Left lung (tissue), 10 donors: ENCODE data around the gene SIRPA. TPM values are rescaled to one million over a fixed set of nuclear protein-coding genes. Genes with fewer than 3 reads are reported as not detected.

Experiments
- ATAC-seq: fragments of 200-7000 bp; cut with Tn5 transposase; one replicate; pipeline ENCODE4 v1.9.1; 2020; ENCODE audit warnings: moderate library complexity
- DNase-seq, 4 donors: peaks; one replicate each; pipeline ENCODE4 v3.0.0-alpha.2; 2013 to 2020
- H3K27ac ChIP-seq, 2 donors: fragments of 200-600 bp; sonication (generic) in 1 of 2; one replicate each; pipeline versions ENCODE4 v1.5.0 to v1.8.0; 2020 to 2021
- H3K27me3 ChIP-seq, 2 donors: fragments of 200-600 bp; sonication (generic) in 1 of 2; one replicate each; pipeline versions ENCODE4 v1.5.0 to v1.8.0; 2020 to 2021
- H3K36me3 ChIP-seq, 2 donors: fragments of 200-600 bp; sonication (generic) in 1 of 2; one replicate each; pipeline versions ENCODE4 v1.5.0 to v1.8.0; 2020 to 2021
- H3K4me1 ChIP-seq, 2 donors: fragments of 200-600 bp; one replicate each; pipeline ENCODE4 v1.8.0; 2021
- H3K4me3 ChIP-seq, 2 donors: fragments of 200-600 bp; sonication (generic) in 1 of 2; one replicate each; pipeline versions ENCODE4 v1.5.0 to v1.8.0; 2020 to 2021; ENCODE audit warnings: mild to moderate bottlenecking in 1 of 2
- H3K9me3 ChIP-seq, 2 donors: fragments of 200-600 bp; sonication (generic) in 1 of 2; one replicate each; pipeline versions ENCODE4 v1.5.0 to v1.8.0; 2020 to 2021
- CTCF ChIP-seq, 2 donors: fragments of 200-600 bp; sonication (generic) in 1 of 2; IDR thresholded peaks; one replicate each; pipeline versions ENCODE4 v1.5.0 to v1.8.0; 2021; ENCODE audit warnings: antibody characterized with exemption in 2 of 2
- intact Hi-C, 2 donors: fragments of 100-400 bp; cut with DNase I; formaldehyde crosslinking; loops; one replicate each; pipeline versions ENCODE4 v1.11.2 to v1.14.2; 2022
- polyA plus RNA-seq, 6 donors: library from polyadenylated mRNA; unstranded; fragments of 120-200 nt; gene quantifications; one replicate each; pipeline ENCODE4 v1.2.1, GENCODE V29; 2013; ENCODE audit not compliant: insufficient read length in 6 of 6
- total RNA-seq, 2 donors: library from RNA; stranded (reverse); fragmentation: NEBNext Ultra II Directional; extraction: Animal tissue kit (Norgen Biotek cat#: 25700); gene quantifications; one replicate each; pipeline ENCODE4 v1.2.1, GENCODE V29; 2021
- donor health status: DM: no; HTN: yes; CAD: no.
- donor health status: DM: no; HTN: no; CAD: no.

The SIRPA gene
- total and polyA plus RNA-seq, 8 donors: 9.8 to 102 (median 12.4) TPM

GRCh38 chr20:1847780-1848179, 47.4 kb upstream of the SIRPA start:
- intact Hi-C loops: no loop called here
- Histone ChIP-seq H3K4me1 (peaks cover 0 to 50% of the 10 kb centered on the region in 2 donors), H3K36me3 (no peaks in the 10 kb centered on the region), H3K4me3 (no peak overlapping the region), H3K27me3 (peaks cover 0 to 15% of the 10 kb centered on the region in 2 donors), H3K9me3 (no peaks in the 10 kb centered on the region), H3K27ac (peak overlapping the region in 1 of 2 donors; percentile 42)
- DNase-seq (no peak), ATAC-seq (no peak)
- no peak for TF ChIP-seq CTCF (IDR thresholded peaks at IDR 0.05)

- no peak for ATAC-seq
Measured at GRCh38 chr20:1848373-1848772, 46.8 kb upstream of the SIRPA start.

GRCh38 chr20:1851396-1851795, 43.8 kb upstream of the SIRPA start:
- Histone ChIP-seq H3K36me3 (no peaks in the 10 kb centered on the region), H3K9me3 (no peaks in the 10 kb centered on the region), H3K27ac (peak overlapping the region in 1 of 2 donors; percentile 83), H3K4me3 (no peak overlapping the region), H3K27me3 (peaks cover 0 to 38% of the 10 kb centered on the region in 2 donors), H3K4me1 (peaks cover 0 to 25% of the 10 kb centered on the region in 2 donors)
- intact Hi-C loops: no loop called here
- no peak for DNase-seq
- ATAC-seq: no peak
- no peak for TF ChIP-seq CTCF (IDR thresholded peaks at IDR 0.05)

More at GRCh38 chr20:1848373-1848772, 46.8 kb upstream of the SIRPA start:
- H3K9me3 ChIP-seq: no peaks in the 10 kb centered on the region
- no peak overlapping the region for H3K4me3 ChIP-seq
- peaks cover 0 to 15% of the 10 kb centered on the region in 2 donors for H3K27me3 ChIP-seq
- H3K4me1 ChIP-seq: peaks cover 0 to 55% of the 10 kb centered on the region in 2 donors
- no peaks in the 10 kb centered on the region for H3K36me3 ChIP-seq
- no peak for TF ChIP-seq CTCF (IDR thresholded peaks at IDR 0.05)
- H3K27ac ChIP-seq: no peak overlapping the region
- no peak for DNase-seq
- intact Hi-C loops: no loop called here

GRCh38 chr20:1853473-1853872, 41.7 kb upstream of the SIRPA start:
- Histone ChIP-seq H3K27ac (no peak overlapping the region), H3K36me3 (no peaks in the 10 kb centered on the region), H3K9me3 (no peaks in the 10 kb centered on the region), H3K4me3 (no peak overlapping the region), H3K4me1 (peaks cover 0 to 31% of the 10 kb centered on the region in 2 donors), H3K27me3 (peaks cover 0 to 45% of the 10 kb centered on the region in 2 donors)
- ATAC-seq (no peak), DNase-seq (no peak)
- TF ChIP-seq CTCF (IDR thresholded peaks at IDR 0.05): no peak
- intact Hi-C loops: no loop called here

GRCh38 chr20:1854246-1854645, 41.0 kb upstream of the SIRPA start:
- intact Hi-C loops: no loop called here
- ATAC-seq (no peak), DNase-seq (no peak)
- Histone ChIP-seq H3K27ac (no peak overlapping the region), H3K36me3 (no peaks in the 10 kb centered on the region), H3K4me1 (peaks cover 0 to 34% of the 10 kb centered on the region in 2 donors), H3K27me3 (peaks cover 0 to 40% of the 10 kb centered on the region in 2 donors), H3K9me3 (no peaks in the 10 kb centered on the region), H3K4me3 (no peak overlapping the region)
- TF ChIP-seq CTCF (IDR thresholded peaks at IDR 0.05): no peak
